PC-3 (cell line): ENCODE results near the gene PTCH1.

Source experiments
- CTCF ChIP-seq: fragments of 300-600 bp; sonication (generic); conservative IDR thresholded peaks from 2 replicates; pipeline ENCODE4 v1.5.1; 2017; ENCODE audit warnings: antibody characterized with exemption, low read depth, mild to moderate bottlenecking, low read length
- EZH2 ChIP-seq: fragments of 300-600 bp; sonication (generic); IDR thresholded peaks from one replicate; pipeline ENCODE4 v1.6.1; 2017; ENCODE audit warnings: antibody characterized with exemption, mild to moderate bottlenecking, low read length; ENCODE audit not compliant: unreplicated experiment
- EZH2phosphoT487 ChIP-seq: fragments of 300-600 bp; sonication (generic); IDR thresholded peaks from 2 replicates; pipeline ENCODE4 v1.6.1; 2018; ENCODE audit warnings: mild to moderate bottlenecking, antibody characterized with exemption, low read length, borderline replicate concordance

- TF ChIP-seq CTCF (no peak), EZH2 (no peak), EZH2phosphoT487 (no peak)
These were observed 13.1 kb upstream of the PTCH1 start for GRCh38 chr9:95529910-95530309.
